ENCODE results near the gene MT1X.
"Not testable (repeated sequence)": the region's sequence is repeated elsewhere in the genome, so short reads cannot be mapped to it uniquely, and the experiment has no call there.

The MT1X gene

GRCh38 chr16:56653218-56653617 lies 29.1 kb upstream of the MT1X start:
- DNase-seq (ENCODE audit: low read depth, low spot score), result no peak

- DNase-seq (ENCODE audit: low read depth, low spot score), result no peak
These were observed 24.5 kb upstream of the MT1X start, which contains the start of gene MT1F for GRCh38 chr16:56657555-56658326. Gene MT1F, plus strand, starts transcription at chr16:56657959. Its CDS starts 100 bp downstream, at chr16:56658059.

GRCh38 chr16:56658327-56658875 lies 23.9 kb upstream of the MT1X start:
- DNase-seq (ENCODE audit: low read depth, low spot score), result no peak

- no peak for DNase-seq (ENCODE audit: low read depth, low spot score)
These were observed 19.6 kb upstream of the MT1X start for GRCh38 chr16:56662357-56663354.

- no peak for DNase-seq (ENCODE audit: low read depth, low spot score)
These were observed 17.8 kb upstream of the MT1X start for GRCh38 chr16:56664506-56664905.

GRCh38 chr16:56665286-56666261 lies 16.7 kb upstream of the MT1X start:
- not testable (repeated sequence) for DNase-seq (ENCODE audit: low read depth, low spot score)

GRCh38 chr16:56667581-56668571 lies 14.4 kb upstream of the MT1X start, which contains the start of gene MT1G:
Gene MT1G, minus strand, starts transcription at chr16:56668065. Its CDS starts 72 bp downstream, at chr16:56667993.
- no peak for DNase-seq (ENCODE audit: low read depth, low spot score)

- DNase-seq (ENCODE audit: low read depth, low spot score), result no peak
These were observed 13.0 kb upstream of the MT1X start, which contains the start of gene MT1H for GRCh38 chr16:56669005-56669839. Gene MT1H, plus strand, starts transcription at chr16:56669814. Its CDS starts 71 bp downstream, at chr16:56669885.

GRCh38 chr16:56669840-56670619 lies 12.2 kb upstream of the MT1X start:
- DNase-seq (ENCODE audit: low read depth, low spot score), result no peak

- no peak for DNase-seq (ENCODE audit: low read depth, low spot score)
These were observed 11.7 kb upstream of the MT1X start for GRCh38 chr16:56670620-56670934.

GRCh38 chr16:56671691-56672090 lies 10.6 kb upstream of the MT1X start:
- not testable (repeated sequence) for DNase-seq (ENCODE audit: low read depth, low spot score)

GRCh38 chr16:56672171-56672570 lies 10.1 kb upstream of the MT1X start:
- not testable (repeated sequence) for DNase-seq (ENCODE audit: low read depth, low spot score)

- no peak for DNase-seq (ENCODE audit: low read depth, low spot score)
These were observed 9.3 kb upstream of the MT1X start for GRCh38 chr16:56672761-56673536.

GRCh38 chr16:56673921-56674320 lies 8.3 kb upstream of the MT1X start:
- DNase-seq (ENCODE audit: low read depth, low spot score), result no peak

GRCh38 chr16:56674570-56674969 lies 7.7 kb upstream of the MT1X start:
- DNase-seq (ENCODE audit: low read depth, low spot score), result not testable (repeated sequence)

- no peak for DNase-seq (ENCODE audit: low read depth, low spot score)
These were observed 6.5 kb upstream of the MT1X start for GRCh38 chr16:56675685-56676210.

- DNase-seq (ENCODE audit: low read depth, low spot score), result no peak
These were observed 4.8 kb upstream of the MT1X start for GRCh38 chr16:56677474-56677873.
